Kidney tubule cell (primary cell): Measurements from ENCODE around the gene TBC1D9.

Experiments
- DNase-seq: peaks from one replicate; pipeline ENCODE4 v3.0.0-alpha.2; 2018; ENCODE audit warnings: low spot score

Gene TBC1D9

DNA sequence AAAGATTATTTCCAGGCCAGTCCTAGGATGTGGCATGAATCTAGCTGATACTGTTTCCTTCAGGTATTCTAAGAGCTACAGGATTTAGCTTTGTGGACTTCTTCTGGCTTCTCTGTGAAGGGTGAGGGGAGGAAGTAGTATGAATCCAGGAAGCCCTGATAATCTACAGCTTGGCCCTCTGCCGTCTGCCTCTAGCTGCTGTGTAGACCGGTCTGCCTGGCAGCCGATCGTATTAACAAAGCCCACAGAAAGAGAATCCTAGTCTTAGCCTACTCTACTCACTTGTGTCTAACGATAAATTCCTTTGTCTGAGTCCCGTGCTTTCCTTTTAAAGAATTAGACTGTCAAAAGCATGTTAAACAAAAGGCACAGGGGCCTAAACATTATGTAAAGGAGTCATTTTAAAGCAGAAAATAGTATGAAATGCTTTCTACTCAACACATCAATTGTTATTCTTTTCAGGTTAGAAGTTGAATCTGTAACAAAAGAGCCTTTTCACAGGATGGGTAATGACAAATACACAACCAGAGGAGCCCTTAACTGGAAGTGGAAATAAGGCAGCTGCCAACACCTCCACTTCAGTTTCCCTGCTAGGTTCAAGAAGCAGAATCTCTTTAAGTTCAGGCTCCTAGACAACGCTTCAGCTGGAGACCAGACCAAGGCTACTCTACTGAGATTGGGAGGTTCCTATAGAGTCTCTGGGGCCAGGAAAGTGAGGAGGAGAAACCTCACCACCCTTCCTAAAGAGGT lies 138.5 kb downstream of the TBC1D9 start:
- DNase-seq = no peak

DNA sequence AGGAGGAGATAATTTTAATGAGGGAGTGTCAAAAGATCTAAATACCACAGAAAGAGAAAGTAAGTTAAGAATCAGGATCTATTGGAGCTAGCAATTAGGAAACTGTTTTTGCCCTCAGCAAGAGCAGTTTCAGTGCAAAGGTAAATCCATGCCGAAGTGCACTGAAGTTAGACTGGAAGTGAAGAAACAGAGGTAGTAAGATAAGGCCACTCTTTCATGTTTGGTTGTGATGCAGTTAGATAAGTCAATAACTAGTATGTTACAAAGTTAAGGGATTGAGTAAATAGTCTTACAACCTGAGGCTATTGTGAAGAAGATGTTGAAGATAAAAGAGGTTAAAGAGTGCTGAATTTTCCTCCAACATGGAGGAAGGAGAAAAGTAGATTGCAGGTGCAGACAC lies 140.7 kb downstream of the TBC1D9 start:
- no peak for DNase-seq

DNA sequence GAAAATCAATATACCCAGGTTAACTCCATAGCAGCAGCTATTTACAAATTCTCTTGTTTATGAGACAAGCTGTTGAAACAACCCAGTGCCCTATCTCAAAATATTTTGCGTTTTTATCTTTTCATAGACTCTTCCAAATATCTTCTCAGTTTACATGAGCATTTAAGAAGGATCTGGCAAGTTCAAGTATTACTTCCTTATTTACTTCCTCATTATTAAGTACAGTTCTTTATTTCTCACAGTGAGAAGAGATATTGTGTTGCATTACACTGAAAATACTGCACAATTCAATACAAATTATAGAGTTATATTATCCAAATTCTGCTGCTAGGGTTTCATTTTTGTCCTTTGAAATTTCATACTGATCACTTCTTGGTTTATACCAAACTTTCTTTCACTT lies 143.8 kb downstream of the TBC1D9 start:
- no peak for DNase-seq

DNA sequence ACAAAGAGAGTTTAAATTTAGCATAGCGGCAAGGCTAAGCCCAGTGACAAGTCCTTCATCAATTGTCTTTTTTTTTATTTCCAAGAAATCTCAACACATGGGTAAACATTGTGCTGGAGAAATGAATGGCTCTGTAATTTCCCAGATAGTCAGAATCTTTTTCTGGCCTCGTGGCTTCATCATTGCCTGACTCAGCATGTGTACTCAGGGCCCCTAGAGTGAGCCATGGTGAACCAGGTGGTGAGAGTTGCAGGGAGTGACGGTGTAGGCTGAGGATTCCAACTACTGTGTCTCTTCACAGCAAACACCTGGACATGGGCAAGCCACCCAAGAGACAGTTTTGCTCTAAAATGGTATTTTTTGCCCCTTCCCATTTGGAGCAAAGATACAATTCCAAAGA lies 144.3 kb downstream of the TBC1D9 start:
- peak; percentile 39 for DNase-seq

DNA sequence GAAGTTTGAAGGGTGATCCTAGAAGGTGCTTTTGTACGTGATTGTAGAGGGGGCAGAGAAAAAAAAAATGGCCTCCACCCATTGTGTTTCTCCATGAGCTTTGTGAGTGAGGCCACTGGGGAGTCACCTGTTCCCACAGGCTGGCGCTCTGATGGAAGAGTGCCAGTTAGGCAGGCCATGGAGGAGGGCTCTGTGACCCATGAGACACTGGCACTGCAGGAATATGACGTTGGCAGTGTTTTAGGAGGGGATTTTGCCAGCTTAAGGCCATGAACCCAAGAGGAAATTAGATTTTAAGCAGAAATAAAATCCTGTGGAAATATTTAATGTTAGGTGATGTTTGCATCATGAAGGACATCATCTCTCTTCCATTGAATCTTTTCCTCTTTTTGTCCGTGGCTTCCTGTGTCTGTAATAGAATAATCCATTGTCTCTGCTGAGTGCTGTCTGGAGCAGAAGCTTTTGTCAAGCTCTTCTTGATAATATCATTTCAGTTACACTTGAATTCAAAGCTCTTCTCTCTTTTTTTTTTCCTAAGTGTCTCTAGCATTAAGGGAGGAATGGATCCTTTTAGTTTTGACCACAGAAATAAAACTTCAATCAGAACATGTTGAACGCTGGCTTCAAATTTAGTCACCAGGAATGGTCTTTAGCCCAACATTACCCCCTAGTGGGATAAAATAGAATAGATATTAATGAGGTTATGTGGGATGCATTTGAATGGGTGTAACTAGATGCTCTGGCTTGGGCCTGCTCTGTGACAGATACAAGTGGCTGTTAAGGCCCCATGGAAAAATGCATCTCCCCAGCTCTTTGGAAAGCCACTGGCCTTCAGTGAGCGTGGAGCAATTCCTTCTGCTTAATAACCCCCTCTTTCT lies 146.4 kb downstream of the TBC1D9 start:
- DNase-seq = peak; percentile 59

DNA sequence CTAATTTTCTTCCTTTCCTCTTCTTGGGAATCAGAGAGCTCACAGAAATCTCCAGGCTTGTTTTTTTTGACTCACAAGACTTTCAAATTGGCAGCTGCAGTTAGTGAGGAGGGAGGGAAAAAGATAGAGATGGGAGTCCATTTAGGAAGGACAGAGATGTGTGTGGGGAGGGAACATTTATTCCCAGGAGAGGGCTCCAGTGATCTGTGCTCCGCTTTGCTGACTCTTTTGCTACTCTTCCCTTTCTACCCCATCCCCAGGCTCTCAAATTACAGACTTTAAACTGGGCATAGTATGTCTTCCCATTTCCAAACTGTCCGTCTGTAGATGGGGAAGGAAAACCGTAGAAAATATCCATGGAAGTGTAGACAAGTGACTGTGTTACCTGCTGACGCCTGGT lies 148.3 kb downstream of the TBC1D9 start:
- DNase-seq = no peak

DNA sequence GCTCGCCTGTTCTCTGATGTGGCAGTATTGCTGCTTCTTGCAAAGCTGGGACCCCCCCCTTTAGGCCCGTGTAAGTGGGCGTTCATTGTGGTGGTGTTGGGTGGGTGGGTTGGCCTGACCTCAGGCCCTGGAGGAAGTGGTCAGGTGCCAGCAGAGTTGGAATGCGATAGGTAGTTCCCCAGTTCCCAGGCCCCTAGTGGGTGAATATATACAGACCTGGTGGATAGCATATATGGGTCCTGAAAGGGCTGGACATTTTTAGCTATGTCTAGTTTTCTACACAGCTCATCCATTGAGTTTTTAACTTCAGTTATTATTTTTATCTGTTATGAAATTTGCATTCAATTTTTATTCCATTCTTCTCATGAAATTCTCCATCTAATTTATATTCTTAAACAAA lies 151.6 kb downstream of the TBC1D9 start:
- DNase-seq = no peak

DNA sequence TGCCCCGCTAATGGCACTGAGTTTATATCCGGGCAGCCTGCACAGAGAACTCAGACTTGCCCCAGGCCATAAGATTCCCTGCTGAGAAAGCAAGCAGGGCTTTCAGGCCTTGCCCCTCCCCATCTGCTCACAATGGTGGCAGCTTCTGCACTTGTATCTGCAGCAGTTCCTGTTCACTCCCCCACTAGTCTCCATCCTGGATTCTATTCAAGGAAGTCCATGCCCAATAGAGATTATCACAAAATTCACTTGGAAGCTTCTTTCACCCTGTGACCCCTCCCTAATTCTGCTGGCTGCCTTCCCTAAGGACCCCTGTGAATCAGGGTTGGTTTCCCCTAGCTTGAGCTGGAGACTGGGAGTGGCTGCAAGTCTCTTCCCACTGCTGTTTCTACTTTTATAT lies 152.9 kb downstream of the TBC1D9 start:
- no peak for DNase-seq

DNA sequence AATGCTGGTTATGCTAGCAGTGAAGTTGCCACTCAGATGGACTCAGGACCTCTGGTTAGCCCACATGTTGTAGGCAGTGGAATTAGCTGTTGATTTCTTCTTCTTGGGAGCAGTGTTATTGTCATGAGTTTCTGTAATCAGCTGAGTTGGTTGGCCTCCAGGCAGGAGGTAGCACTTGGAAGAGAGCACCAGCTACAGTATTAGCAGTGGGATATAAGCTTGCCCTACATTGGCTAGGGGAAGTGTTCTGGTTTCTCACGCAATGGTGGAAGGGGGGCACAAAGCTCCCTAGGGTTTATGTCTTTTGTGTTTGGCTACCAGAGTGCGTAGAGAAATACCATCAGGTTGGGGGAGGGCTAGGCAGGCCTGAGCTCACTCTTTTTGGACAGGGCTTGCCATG lies 153.5 kb downstream of the TBC1D9 start:
- no peak for DNase-seq

DNA sequence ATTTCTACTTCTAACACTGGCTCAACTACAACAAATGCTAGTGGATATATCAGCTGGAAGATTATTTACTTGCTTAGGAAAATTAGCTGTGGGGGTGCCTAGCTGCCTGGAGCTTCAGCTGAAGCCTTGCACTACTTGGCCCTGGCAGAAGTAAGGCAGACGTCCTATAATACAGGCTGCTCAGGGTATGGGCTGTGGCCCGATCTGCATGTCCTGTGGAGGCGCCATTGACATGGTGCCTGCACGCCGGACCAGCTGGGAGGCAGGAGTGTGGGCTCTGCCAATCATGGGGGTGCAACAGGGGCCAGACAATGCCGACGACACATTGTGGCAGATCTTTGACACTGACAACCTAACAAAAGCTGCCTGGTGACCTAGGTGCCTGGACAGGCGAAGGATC lies 155.8 kb downstream of the TBC1D9 start:
- DNase-seq = no peak

DNA sequence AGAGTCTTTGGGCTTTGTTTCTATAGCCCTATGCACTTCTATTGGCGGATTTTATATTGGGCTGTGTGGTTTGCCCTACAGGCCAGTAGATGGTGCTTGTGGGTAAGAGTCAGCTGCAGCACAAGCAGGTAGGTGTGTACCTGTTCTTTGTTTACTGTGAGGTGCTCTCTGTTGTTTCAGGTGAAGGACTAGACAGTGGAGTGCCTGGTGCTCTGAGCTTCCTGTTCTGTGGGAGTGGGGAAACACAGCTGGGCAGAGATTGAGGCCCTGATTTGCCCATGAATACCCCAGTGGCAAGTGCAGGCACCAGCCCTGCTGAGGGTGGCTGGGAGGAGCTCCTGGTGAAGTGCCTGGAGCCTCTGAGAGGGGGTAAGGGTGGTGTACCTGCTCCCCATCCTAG lies 161.1 kb downstream of the TBC1D9 start:
- peak; percentile 63 for DNase-seq

DNA sequence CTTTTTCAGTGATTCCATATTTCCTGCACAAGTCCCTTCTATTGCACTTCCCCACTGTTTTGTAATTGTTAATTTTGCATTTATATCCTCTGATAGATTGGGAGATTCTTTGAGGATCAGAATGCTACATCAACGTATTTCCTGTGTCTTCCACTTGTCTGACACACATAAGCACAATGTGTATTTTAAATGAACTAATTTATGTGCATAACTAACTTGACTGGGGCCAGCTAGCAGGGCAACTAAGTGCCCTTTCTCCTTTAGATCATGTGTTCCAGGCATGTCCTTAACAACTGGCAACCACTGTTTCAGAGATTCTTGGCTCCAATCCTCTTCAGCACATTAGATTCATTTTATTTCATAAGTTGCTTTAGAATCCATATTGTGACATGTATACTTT lies 171.7 kb downstream of the TBC1D9 start:
- DNase-seq = no peak

DNA sequence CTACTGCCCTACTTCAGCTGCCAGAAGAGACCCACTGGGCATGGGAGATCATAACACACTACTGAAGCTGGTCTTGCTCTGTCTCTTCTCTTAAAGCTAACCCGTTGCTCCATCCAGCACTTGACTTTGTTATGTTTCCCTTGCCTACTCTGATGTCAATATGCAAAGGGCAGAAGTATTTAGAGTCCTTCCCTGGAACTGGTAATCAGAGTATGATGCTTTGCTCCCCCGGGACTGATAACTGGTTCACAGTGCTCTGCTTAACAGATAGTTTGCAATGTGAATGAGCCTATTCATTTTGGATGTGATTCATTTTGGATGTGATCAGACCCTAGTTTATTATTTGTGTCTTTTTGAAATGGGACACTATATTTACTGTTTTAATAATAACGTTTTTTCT lies 175.1 kb downstream of the TBC1D9 start:
- no peak for DNase-seq

DNA sequence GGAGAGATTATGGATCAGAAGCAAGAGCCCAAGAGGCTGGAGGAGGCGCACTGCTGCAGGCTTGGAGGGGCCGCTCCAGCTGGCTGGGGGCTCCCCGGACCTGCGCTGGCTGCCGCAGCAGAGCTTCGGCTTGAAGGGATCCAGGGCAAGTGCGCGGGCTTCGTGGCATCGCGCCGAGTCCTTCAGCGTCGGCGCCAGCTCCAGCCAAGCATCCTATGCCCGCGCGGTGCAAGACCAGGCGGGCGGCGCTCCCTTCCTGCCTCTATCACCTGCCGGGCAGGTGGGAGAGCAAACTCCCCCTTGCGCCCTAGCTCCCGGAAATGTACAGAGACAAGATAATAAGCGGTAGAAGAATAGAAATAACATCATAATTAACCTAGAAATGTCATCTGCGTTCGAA lies 176.9 kb downstream of the TBC1D9 start:
- DNase-seq = no peak

DNA sequence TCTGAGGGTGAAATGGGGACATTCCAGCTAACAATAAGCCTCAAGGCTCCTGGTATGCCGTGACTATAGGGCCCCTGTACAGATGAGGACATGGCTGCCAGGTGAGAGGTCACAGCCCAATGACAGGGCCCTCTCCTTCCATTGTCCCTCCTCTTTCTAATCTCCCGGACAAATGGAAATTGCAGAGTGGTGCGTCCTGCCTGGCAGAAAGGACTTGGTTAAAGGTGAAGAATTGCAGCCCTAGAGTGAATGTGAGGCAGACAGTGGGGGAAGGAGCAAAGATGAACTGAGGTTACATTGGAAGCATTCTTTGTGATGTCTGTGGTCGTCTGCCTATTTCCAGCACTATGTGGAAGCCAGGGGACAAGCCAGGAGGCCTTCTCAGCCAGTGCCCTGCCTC lies 180.7 kb downstream of the TBC1D9 start:
- DNase-seq = no peak

DNA sequence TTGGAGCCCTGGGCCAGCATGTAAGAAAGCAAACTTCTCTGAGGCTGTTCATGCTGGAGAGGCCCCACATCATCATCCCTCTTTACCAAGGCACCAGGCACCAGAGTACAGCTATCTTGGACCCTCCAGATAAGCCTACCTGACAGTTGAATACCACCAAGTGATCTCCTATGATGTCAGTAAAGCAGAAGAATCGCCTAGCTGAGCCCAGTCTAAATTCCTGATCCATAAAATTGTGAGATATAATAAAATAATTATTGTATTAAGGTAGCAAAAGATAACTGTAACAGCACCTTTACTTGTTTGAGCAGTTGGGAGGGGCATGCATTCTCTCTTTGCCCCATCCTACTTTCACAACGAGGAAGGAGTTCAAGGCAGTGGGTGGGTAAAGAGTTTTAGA lies 184.6 kb downstream of the TBC1D9 start:
- no peak for DNase-seq
